ENCODE measurements around the gene ICAM2. TPM values are rescaled to one million over a fixed set of nuclear protein-coding genes. Genes with fewer than 3 reads are reported as not detected.
A peak's percentile ranks its signal among the peaks of the same experiment; 100 is the strongest.

Gene ICAM2
- total and polyA plus RNA-seq, 12 donors: 25.2 to 117 (median 35.1) TPM

- intact Hi-C loops (cut with DNase I): loop anchor here in 1 of 10 donors (2.0 kb wide), 1 partner anchor 17 kb away; the partner anchor contains the start of gene ICAM2
- Histone ChIP-seq H3K27ac (peak overlapping the region in 7 of 10 donors; percentile 33 to 90 (median 86)), H3K27me3 (peaks cover 0 to 7% (median 1%) of the 10 kb centered on the region in 7 donors), H3K9me3 (no peaks in the 10 kb centered on the region), H3K4me3 (peak overlapping the region in 3 of 10 donors; percentile 39 to 59 (median 46)), H3K4me1 (peaks cover 2 to 75% (median 58%) of the 10 kb centered on the region in 9 donors), H3K36me3 (peaks cover 0 to 30% (median 0%) of the 10 kb centered on the region in 9 donors)
- ATAC-seq: no peak
- no peak for TF ChIP-seq CTCF (IDR thresholded peaks at IDR 0.05)
- WGBS, 2 donors: 94 to 95% methylated on average over 7 of the region's 7 CpGs
- no peak for DNase-seq
Measured at GRCh38 chr17:64004218-64004770, 16.1 kb downstream of the ICAM2 start.

GRCh38 chr17:64003526-64004121, 16.8 kb downstream of the ICAM2 start:
- Histone ChIP-seq H3K4me1 (peaks cover 2 to 74% (median 58%) of the 10 kb centered on the region in 9 donors), H3K9me3 (no peaks in the 10 kb centered on the region), H3K4me3 (no peak overlapping the region), H3K36me3 (peaks cover 0 to 30% (median 0%) of the 10 kb centered on the region in 9 donors), H3K27ac (peak overlapping the region in 6 of 10 donors; percentile 3 to 90 (median 86)), H3K27me3 (peaks cover 5 to 14% (median 8%) of the 10 kb centered on the region in 7 donors)
- TF ChIP-seq CTCF (IDR thresholded peaks at IDR 0.05): no peak
- ATAC-seq (no peak), DNase-seq (no peak)
- WGBS, 2 donors: 84 to 88% methylated on average over 13 of the region's 13 CpGs
- intact Hi-C loops (cut with DNase I): loop anchor here in 1 of 10 donors (2.0 kb wide), 1 partner anchor 17 kb away; the partner anchor contains the start of gene ICAM2

- intact Hi-C loops (cut with DNase I): no loop called here
- Histone ChIP-seq H3K36me3 (peaks cover 0 to 30% (median 0%) of the 10 kb centered on the region in 9 donors), H3K27ac (peak overlapping the region; percentile 68 to 90 (median 84)), H3K4me3 (no peak overlapping the region), H3K4me1 (peaks cover 4 to 74% (median 58%) of the 10 kb centered on the region in 9 donors), H3K27me3 (peaks cover 5 to 21% (median 15%) of the 10 kb centered on the region in 7 donors), H3K9me3 (no peaks in the 10 kb centered on the region)
- TF ChIP-seq CTCF (IDR thresholded peaks at IDR 0.05): no peak
- DNase-seq (no peak), ATAC-seq (no peak)
- WGBS, 2 donors: 86 to 88% methylated on average over 22 of the region's 22 CpGs
Measured at GRCh38 chr17:64002658-64003525, 17.5 kb downstream of the ICAM2 start.
